Pancreas (tissue), 10 donors: ENCODE data around the gene MVB12A. TPM values are rescaled to one million over a fixed set of nuclear protein-coding genes. Genes with fewer than 3 reads are reported as not detected.

ENCODE experiments used
- ATAC-seq, 4 donors: fragments of 200-7000 bp; cut with Tn5 transposase; one replicate each; pipeline versions ENCODE4 v1.8.0 to v1.9.1; 2020; ENCODE audit warnings: mild to moderate bottlenecking in 4 of 4, moderate library complexity in 4 of 4
- DNase-seq, 6 donors: peaks; one replicate each; pipeline ENCODE4 v3.0.0-alpha.2; 2020
- FAIRE-seq: peaks from 2 replicates; lab custom pipeline; 2012; peaks lifted over from hg19 to GRCh38; lab: Jason Lieb, UNC
- H3K27ac ChIP-seq, 4 donors: fragments of 200-600 bp; sonication (generic); 1 replicate in 3 of 4; 2 replicates in 1 of 4; pipeline versions ENCODE4 v1.5.0 to v1.8.0; 2020
- H3K27me3 ChIP-seq, 4 donors: fragments of 200-600 bp; one replicate each; pipeline ENCODE4 v1.8.0; 2021
- H3K36me3 ChIP-seq, 3 donors: fragments of 200-600 bp; sonication (generic) in 1 of 3; one replicate each; pipeline versions ENCODE4 v1.5.0 to v1.8.0; 2020 to 2021
- H3K4me1 ChIP-seq, 3 donors: fragments of 200-600 bp; one replicate each; pipeline ENCODE4 v1.8.0; 2021
- H3K4me3 ChIP-seq, 4 donors: fragments of 200-600 bp; sonication (generic) in 2 of 4; one replicate each; pipeline versions ENCODE4 v1.5.0 to v1.8.0; 2020 to 2021
- H3K9me3 ChIP-seq, 4 donors: fragments of 200-600 bp; one replicate each; pipeline ENCODE4 v1.8.0; 2021
- WGBS, 2 donors: extraction: QIAGEN DNeasy Blood & Tissue Kit; methylation state at CpG; one replicate each; pipeline ENCODE4 v1.1.7; 2013; 5-methylcytosine and 5-hydroxymethylcytosine counted together
- intact Hi-C, 3 donors: fragments of 100-400 bp; cut with DNase I; formaldehyde crosslinking; loops; one replicate each; pipeline versions ENCODE4 v1.11.1 to v1.14.2; 2022
- polyA plus RNA-seq, 2 donors: library from polyadenylated mRNA; stranded (reverse); fragments of 200-250 nt; gene quantifications; one replicate each; pipeline ENCODE4 v1.2.3, GENCODE V29; 2013
- total RNA-seq, 6 donors: library from RNA; stranded (reverse); fragmentation: NEBNext Ultra II Directional in 4 of 6; extraction: Animal tissue kit (Norgen Biotek cat#: 25700) in 4 of 6; gene quantifications; one replicate each; pipeline versions ENCODE4 v1.2.1 to v1.2.4, GENCODE V29; 2021 to 2023
- TF ChIP-seq, protein P1 (sequence below), 4 donors: fragments of 200-600 bp; sonication (generic) in 3 of 4; IDR thresholded peaks; one replicate each; pipeline versions ENCODE4 v1.5.0 to v1.8.0; 2021; ENCODE audit warnings: antibody characterized with exemption in 4 of 4
- donor health status: healthy with polysubstance abuse.
- donor health status: DM: no; HTN: no; CAD: no; lungs with moderate emphysema.
- donor health status: DM: no; HTN: no; CAD: no.
- donor health status: control.
- donor health status: control.
- donor health status: Bipolar disorder and iron deficiency.
- donor health status: DM: yes; HTN: yes; CAD: no.
- donor health status: DM: no; HTN: no; CAD: no.
- donor health status: DM: no; HTN: no; CAD: no.
- donor health status: DM: yes; HTN: yes; CAD: no.

MVB12A gene
- total and polyA plus RNA-seq, 8 donors = 20.6 to 58.7 (median 25.4) TPM

DNA sequence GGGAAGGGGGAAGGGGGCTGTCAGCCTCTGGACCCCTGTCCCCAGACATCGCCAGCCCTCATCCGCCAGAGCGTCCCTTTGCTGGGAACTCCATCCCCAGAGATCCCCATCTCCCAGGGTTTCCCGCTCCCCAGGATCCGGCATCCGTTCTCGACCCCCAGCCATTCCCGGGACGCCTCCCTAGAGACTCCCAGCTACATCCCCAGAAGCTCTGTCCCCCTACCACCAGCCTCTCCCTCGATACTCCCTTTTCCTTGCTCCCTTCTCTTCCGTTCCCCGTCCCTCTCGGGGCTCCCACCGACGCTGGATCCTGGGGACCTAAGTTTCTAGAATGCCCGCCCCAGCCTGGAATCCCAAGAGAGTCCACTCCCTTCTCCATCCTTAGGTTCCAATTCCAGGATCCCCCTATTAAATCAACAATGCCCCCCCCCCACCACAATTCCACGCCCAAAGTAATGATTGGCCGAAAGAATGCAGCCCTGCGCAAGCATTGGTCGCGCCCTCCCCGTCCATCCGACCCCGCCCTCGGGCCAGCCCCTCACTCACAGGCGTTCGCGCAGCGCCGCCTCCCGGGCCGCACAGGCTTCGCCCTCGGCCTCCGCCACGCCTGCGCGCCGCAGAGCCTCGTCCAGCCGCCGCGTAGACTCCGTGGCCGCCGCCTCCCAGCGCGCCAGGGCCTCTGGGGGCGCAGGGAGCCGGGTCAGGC, 29.0 kb upstream of the MVB12A start:
- intact Hi-C loops = no loop called here
- DNase-seq (peak; percentile 75 to 90 (median 84)), ATAC-seq (peak; percentile 92 to 99 (median 98)), FAIRE-seq (no peak)
- Histone ChIP-seq H3K9me3 (no peaks in the 10 kb centered on the region), H3K4me1 (peaks cover 0 to 7% (median 6%) of the 10 kb centered on the region in 3 donors), H3K27ac (no peak overlapping the region), H3K27me3 (peaks cover 0 to 4% (median 0%) of the 10 kb centered on the region in 4 donors), H3K36me3 (no peaks in the 10 kb centered on the region), H3K4me3 (peak overlapping the region in 2 of 4 donors; percentile 17 to 40)
- TF ChIP-seq, protein P1, sequence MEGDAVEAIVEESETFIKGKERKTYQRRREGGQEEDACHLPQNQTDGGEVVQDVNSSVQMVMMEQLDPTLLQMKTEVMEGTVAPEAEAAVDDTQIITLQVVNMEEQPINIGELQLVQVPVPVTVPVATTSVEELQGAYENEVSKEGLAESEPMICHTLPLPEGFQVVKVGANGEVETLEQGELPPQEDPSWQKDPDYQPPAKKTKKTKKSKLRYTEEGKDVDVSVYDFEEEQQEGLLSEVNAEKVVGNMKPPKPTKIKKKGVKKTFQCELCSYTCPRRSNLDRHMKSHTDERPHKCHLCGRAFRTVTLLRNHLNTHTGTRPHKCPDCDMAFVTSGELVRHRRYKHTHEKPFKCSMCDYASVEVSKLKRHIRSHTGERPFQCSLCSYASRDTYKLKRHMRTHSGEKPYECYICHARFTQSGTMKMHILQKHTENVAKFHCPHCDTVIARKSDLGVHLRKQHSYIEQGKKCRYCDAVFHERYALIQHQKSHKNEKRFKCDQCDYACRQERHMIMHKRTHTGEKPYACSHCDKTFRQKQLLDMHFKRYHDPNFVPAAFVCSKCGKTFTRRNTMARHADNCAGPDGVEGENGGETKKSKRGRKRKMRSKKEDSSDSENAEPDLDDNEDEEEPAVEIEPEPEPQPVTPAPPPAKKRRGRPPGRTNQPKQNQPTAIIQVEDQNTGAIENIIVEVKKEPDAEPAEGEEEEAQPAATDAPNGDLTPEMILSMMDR (IDR thresholded peaks at IDR 0.05) = peak; percentile 21 to 50 (median 46)
- 1 to 3% methylated on average over 48 to 50 of the region's 50 CpGs for WGBS, 2 donors

DNA sequence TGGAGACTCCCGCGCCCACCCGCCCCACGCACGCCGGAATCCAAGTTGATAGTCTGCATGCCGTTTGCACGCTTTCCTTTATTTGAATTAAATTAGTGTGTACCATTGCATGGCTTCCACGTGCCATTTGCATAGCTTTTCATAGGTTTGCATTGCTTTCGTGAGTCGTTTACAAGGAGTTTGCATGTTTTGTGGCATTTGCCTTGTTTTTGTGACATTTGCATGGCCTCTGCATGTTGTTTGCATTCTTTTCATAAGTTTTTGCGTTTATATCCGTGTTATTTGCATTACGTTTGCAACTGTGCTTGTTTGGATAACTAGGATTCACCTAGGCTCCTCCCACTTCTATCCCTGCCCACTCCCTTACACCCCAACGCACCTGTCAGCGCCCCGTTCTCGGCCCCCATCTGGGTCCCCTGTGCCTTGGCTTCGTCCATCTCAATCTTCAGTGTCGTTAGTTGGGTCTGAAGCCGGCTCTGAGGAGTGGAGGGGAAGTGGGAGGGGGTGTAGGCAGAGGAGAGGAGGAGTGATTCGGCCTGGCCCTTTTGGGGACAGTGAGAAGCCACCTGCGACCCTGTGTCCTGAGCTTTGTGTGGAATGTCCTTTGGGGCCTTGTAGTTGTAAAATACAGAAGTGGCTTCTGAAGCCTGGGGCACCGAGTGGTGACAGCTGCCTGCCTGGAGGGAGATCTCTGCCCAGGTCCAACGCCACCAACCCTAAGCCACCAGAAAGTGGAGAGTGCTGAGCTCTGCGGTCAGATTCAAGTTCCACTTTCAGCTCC, 28.3 kb upstream of the MVB12A start:
- no peaks in the 10 kb centered on the region for H3K36me3 ChIP-seq
- H3K27me3 ChIP-seq = peaks cover 0 to 4% (median 0%) of the 10 kb centered on the region in 4 donors
- no peak overlapping the region for H3K27ac ChIP-seq
- intact Hi-C loops = no loop called here
- H3K9me3 ChIP-seq = no peaks in the 10 kb centered on the region
- WGBS, 2 donors = 13 to 16% methylated on average over 26 of the region's 26 CpGs
- FAIRE-seq (no peak), ATAC-seq (peak in 1 of 4 donors; percentile 5), DNase-seq (no peak)
- H3K4me3 ChIP-seq = peak overlapping the region in 2 of 4 donors; percentile 17 to 40
- TF ChIP-seq, protein P1 (IDR thresholded peaks at IDR 0.05) = no peak
- peaks cover 0 to 7% (median 6%) of the 10 kb centered on the region in 3 donors for H3K4me1 ChIP-seq

DNA sequence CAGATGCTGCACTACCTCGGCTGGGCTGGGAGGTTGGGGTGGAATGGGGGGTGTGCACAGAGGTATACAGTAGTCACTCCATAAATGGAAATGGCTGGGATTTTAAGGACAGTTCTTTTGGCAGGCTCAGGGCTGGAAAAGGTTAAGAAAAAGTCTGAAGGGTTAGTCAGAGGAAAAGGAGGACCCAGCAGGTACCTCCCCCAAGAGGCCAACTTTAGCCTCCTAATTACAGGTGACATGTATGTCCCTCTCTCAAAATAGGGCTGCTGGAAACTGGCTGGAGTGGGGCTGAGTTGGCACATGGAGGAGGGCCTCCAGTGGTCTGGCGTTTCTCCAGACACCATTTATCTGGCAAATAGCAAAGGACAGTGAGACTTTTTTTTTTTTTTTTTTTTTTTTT, 26.8 kb upstream of the MVB12A start:
- FAIRE-seq (no peak), DNase-seq (no peak), ATAC-seq (no peak)
- Histone ChIP-seq H3K4me1 (peaks cover 0 to 7% (median 6%) of the 10 kb centered on the region in 3 donors), H3K9me3 (no peaks in the 10 kb centered on the region), H3K4me3 (no peak overlapping the region), H3K27ac (no peak overlapping the region), H3K36me3 (no peaks in the 10 kb centered on the region), H3K27me3 (peaks cover 0 to 4% (median 0%) of the 10 kb centered on the region in 4 donors)
- intact Hi-C loops = no loop called here
- 19 to 30% methylated on average over 2 of the region's 2 CpGs for WGBS, 2 donors
- TF ChIP-seq, protein P1 (IDR thresholded peaks at IDR 0.05) = no peak

DNA sequence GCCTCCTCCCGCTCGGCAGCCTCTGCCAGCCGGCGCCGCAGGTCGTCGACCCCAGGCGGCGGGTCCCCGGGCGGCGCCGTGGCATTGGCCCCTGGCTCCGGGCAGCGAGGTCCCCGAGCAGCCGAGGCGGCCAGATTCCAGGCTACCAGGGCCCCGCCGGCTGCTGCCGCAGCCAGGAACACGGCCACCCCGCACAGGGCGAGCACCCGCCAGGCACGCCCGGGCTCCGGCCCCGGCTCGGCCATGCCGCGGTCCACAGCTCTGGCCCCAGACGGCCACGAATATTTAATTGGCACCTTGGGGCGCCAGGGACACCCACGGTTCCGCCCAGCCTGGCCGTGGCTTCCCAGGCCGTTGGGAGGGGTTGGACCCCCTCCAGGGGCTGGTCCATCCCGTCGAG, 25.9 kb upstream of the MVB12A start, which contains the start of gene CCDC194:
Gene CCDC194 (minus strand): TSS at position 283 of the 400 bp plus-strand sequence. CDS start 38 bp downstream, at position 245.
- H3K4me1 ChIP-seq = peaks cover 0 to 7% (median 6%) of the 10 kb centered on the region in 3 donors
- 16 to 22% methylated on average over 35 to 41 of the region's 41 CpGs for WGBS, 2 donors
- TF ChIP-seq, protein P1 (IDR thresholded peaks at IDR 0.05) = no peak
- H3K27ac ChIP-seq = no peak within 1 kb of the TSS
- H3K9me3 ChIP-seq = no peaks in the 10 kb centered on the region
- no peak for ATAC-seq
- no peaks in the 10 kb centered on the region for H3K36me3 ChIP-seq
- intact Hi-C loops = no loop called here
- FAIRE-seq = no peak
- H3K27me3 ChIP-seq = peaks cover 0 to 4% (median 0%) of the 10 kb centered on the region in 4 donors
- H3K4me3 ChIP-seq = no peak within 1 kb of the TSS
- DNase-seq = peak in 1 of 6 donors; percentile 61
